Measurements from ENCODE around the gene SPDYE17.
"Not testable (repeated sequence)": the region's sequence is repeated elsewhere in the genome, so short reads cannot be mapped to it uniquely, and the experiment has no call there.

SPDYE17 gene

DNA sequence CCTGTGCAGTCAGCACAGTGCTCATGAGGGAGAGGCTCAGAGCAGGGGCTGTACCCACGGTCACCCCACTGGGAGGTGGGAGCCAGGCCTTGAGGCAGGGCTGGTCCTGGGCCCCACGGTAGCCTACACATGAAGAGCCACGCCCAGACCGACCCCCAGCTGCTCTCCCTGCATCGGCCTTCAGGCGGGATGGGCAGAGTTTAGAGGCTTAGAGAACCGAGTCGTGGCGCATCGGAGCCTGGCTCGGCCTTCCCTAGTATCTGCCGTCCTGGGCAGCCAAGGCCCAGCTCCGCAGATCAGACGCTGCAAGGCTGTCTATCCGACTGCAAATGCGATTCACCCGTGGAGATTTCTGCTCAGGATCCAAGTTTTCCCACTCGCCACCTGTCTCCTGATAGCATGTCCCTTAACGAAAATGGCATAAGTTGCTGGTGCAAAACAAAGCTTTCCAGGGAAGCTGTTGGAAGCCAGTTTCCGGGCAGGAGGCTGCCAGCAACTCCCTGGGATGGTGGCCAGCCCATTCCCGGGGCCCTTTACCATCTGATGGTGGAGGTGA lies 29.4 kb downstream of the SPDYE17 start:
- CTCF ChIA-PET; DNase-seq (ENCODE audit: low spot score); POLR2A ChIA-PET (ENCODE audit: low non-redundant PET); H3K27ac ChIP-seq: not testable (repeated sequence)

DNA sequence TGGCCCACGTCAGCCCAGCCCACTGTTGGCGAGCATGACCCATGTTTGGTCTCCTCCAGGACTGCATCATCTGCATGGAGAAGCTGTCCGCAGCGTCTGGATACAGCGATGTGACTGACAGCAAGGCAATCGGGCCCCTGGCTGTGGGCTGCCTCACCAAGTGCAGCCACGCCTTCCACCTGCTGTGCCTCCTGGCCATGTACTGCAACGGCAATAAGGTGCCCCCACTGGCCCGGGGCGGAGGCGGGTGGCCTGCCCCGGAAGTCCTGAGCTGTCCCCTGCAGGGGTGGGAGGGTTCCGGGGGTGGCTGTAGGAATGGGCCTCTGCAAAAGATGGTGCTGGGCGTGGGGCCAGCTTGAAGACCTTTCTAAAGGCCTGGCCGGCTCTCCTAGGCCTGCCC lies 30.1 kb downstream of the SPDYE17 start:
- DNase-seq (ENCODE audit: low spot score); POLR2A ChIA-PET (ENCODE audit: low non-redundant PET); CTCF ChIA-PET; H3K27ac ChIP-seq: not testable (repeated sequence)

DNA sequence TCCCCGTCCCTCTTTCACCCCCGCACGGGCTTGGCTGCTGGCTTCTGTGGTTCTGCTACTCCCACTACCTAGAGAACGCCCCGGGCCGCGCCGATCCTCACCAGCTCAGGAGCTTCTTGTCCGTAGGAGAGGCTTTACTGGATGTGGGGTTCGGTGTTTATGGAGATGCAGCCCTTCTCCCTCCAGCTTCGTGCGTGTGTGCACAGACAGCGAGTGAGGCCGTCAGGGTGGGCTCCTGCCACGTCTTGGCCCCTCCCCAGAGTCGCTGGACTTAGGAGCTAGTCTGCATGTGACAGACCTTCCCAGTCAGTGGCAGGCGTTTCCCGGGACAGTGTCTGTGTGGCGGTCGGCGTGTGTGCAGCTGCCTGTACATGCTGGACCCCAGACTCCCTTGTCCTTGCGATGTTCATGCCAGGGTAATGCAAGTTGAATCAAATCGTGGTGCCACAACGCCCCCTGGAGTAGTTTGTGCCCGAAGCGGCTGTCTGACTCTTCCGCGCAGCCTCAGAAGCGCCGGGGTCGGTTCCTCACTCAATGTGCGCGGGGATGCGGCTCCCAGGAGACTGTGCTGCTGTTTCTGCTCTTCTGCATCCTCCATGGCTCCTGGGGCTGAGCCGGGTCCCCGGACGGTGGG lies 32.6 kb downstream of the SPDYE17 start:
- DNase-seq (ENCODE audit: low spot score); POLR2A ChIA-PET (ENCODE audit: low non-redundant PET); CTCF ChIA-PET: not testable (repeated sequence)
- peak overlapping the region; percentile 43; the same call in 1 of the 2 replicates for H3K27ac ChIP-seq

DNA sequence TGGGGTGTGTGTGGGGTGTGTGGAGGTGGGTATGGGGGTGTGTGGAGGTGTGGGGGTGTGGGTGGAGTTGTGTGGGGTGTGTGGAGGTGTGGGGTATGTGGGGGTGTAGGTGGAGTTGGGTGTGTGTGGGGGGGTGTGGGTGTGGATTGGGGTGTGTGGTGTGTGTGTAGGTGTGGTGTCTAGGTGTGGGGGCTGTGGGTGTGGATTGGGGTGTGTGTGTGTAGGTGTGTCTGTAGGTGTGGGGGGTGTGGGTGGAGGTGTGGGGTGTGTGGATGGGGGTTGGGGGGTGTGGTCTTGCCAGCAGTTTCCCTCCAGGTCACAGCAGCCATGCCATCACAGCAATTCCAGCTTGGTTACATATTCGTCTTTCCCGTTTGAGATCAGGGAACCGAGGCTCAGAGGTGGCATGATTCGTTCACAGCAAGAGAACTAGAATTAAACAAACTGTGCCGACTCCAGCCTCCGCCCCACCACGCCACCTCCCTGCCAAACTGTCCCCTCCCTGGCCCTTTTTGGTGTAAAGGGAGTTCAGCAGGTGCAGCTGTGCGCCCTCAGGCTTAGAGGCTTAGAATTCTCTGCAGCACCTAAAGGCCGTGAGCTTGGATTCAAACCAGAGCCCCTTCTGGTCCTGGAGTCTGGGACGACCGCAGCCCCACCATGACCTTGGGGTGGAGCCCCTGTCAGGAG lies 33.3 kb downstream of the SPDYE17 start:
- DNase-seq (ENCODE audit: low spot score); CTCF ChIA-PET; POLR2A ChIA-PET (ENCODE audit: low non-redundant PET): not testable (repeated sequence)
- peak overlapping the region; percentile 43; the same call in 1 of the 2 replicates for H3K27ac ChIP-seq

DNA sequence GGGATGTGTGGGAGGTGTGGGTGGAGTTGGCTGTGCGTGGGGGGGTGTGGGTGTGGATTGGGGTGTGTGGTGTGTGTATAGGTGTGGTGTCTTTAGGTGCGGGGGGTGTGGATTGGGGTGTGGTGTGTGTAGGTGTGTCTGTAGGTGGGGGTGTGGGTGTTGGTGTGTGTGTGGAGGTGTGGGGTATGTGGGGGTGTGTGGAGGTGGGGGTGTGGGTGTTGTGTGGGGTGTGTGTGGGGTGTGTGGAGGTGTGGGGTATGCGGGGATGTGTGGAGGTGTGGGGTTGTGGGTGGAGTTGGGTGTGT lies 33.9 kb downstream of the SPDYE17 start:
- DNase-seq (ENCODE audit: low spot score): no peak
- CTCF ChIA-PET: no interaction called here
- TF ChIP-seq, protein P1, sequence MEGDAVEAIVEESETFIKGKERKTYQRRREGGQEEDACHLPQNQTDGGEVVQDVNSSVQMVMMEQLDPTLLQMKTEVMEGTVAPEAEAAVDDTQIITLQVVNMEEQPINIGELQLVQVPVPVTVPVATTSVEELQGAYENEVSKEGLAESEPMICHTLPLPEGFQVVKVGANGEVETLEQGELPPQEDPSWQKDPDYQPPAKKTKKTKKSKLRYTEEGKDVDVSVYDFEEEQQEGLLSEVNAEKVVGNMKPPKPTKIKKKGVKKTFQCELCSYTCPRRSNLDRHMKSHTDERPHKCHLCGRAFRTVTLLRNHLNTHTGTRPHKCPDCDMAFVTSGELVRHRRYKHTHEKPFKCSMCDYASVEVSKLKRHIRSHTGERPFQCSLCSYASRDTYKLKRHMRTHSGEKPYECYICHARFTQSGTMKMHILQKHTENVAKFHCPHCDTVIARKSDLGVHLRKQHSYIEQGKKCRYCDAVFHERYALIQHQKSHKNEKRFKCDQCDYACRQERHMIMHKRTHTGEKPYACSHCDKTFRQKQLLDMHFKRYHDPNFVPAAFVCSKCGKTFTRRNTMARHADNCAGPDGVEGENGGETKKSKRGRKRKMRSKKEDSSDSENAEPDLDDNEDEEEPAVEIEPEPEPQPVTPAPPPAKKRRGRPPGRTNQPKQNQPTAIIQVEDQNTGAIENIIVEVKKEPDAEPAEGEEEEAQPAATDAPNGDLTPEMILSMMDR (conservative IDR thresholded peaks at IDR 0.05; ENCODE audit: low read depth): no peak
- H3K27ac ChIP-seq: no peak overlapping the region
- POLR2A ChIA-PET (ENCODE audit: low non-redundant PET): no interaction called here

DNA sequence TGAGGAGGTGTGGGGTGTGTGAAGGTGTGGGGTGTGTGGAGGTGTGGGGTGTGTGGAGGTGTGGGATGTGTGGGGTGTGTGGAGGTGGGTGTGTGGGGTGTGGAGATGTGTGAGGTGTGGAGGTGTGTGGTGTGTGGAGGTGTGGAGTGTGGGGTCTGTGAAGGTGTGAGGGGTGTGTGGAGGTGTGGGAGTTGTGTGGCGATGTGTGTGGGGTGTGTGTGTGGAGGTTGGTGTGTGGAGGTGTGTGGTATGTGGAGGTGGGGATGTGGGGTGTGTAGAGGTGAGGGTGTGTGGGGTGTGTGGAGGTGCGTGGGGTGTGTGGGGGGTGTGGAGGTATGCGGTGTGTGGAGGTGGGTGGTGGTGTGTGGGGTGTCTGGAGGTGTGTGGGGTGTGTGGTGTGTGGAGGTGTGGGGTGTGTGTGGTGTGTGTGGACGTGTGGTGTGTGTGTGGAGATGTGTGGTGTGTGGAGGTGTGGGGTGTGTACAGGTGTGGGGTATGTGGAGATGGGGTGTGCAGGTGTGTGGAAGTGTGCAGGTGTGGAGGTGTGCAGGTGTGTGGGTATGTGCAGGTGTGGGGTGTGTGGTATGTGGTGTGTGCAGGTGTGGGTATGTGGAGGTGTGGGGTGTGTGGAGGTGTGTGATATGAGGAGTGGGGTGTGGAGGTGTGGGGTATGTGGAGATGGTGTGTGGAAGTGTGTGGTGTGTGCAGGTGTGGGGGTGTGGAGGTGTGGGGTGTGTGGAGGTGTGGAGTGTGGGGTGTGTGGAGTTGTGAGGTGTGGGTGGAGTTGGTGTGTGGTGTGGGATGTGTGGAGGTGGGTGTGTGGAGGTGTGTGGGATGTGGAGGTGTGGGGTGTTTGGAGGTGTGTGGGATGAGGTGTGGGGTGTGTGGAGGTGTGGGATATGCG lies 34.5 kb downstream of the SPDYE17 start:
- TF ChIP-seq, protein P1 (conservative IDR thresholded peaks at IDR 0.05; ENCODE audit: low read depth): no peak
- ChIA-PET CTCF (no interaction called here), POLR2A (ENCODE audit: low non-redundant PET) (no interaction called here)
- no peak for DNase-seq (ENCODE audit: low spot score)
- H3K27ac ChIP-seq: peak overlapping the region; percentile 25; the same call in 1 of the 2 replicates

DNA sequence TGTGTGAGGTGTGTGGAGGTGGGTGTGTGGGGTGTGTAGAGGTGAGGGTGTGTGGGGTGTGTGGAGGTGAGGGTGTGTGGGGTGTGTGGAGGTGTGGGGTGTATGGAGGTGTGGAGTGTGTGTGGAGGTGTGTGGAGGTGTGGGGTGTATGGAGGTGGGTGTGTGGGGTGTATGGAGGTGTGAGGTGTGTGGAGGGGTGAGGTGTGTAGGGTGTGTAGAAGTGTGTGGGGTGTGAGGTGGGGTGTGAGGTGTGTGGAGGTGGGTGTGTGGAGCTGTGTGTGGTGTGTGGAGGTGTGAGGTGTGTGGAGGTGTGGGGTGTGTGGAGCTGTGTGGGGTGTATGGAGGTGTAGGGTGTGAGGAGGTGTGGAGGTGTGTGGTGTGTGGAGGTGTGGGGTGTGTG lies 35.2 kb downstream of the SPDYE17 start:
- CTCF ChIA-PET: not testable (repeated sequence)

DNA sequence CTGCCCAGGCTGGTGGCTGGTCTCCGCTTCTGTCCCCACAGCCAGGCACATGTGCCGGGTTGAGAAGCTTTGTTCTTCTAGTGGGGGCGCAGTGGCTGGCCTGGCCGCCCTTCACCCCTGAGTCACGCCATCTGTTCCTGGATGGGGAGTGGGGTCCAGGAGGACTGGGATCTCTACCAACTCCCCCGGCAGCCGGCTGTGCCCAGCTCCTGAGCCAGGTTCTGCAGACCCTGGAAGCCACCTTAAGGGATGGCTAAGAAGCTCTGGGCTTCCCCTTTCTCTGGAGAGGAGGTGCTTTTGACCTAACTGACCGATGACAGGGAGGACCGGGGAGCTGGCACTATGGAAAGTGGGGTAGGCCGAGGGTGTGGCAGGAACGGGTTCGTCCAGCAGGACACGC lies 37.9 kb downstream of the SPDYE17 start:
- CTCF ChIA-PET; H3K27ac ChIP-seq; POLR2A ChIA-PET (ENCODE audit: low non-redundant PET); DNase-seq (ENCODE audit: low spot score): not testable (repeated sequence)

More for the DNA sequence above, 35.2 kb downstream of the SPDYE17 start:
- H3K27ac ChIP-seq; POLR2A ChIA-PET (ENCODE audit: low non-redundant PET); DNase-seq (ENCODE audit: low spot score): not testable (repeated sequence)

DNA sequence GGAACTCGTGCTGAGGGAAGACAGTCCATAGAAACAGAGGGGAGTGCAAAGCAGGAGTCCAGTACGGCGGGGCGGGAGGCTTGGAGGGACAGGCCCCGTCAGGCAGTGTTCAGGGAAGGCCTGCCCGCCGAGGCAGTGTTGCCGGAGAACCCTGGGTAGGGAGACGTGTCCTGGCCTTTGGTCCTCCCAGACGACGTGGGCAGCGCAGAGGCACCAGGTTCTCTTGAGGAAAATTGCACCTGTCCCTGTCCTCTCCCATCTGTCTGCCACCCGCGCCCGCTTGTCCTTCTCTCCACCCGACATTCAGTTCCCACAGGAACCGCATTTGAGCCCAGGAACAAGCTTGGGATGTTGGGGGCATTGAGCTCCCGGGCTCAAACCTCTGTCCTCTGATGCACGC lies 38.3 kb downstream of the SPDYE17 start:
- H3K27ac ChIP-seq; POLR2A ChIA-PET (ENCODE audit: low non-redundant PET); CTCF ChIA-PET; DNase-seq (ENCODE audit: low spot score): not testable (repeated sequence)

DNA sequence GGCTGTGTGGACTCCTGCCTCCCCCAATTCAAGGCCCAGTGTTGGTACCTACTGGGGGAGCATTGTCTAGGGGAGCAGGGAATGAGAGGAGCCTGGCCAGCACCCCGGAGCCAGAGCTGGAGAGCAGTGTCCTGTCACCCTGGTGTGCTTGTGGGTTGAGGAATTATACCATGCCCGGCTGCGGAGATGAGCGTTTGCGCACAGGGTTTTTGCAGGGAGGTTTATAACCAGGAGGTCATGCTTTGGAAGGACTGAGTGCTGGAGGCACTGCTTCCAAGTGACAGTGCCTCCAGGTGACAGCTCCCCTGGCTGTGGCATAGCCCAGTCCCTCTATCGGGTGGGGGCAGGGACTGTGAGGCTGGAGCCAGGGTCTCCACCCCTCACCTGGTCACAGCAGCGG lies 39.3 kb downstream of the SPDYE17 start:
- H3K27ac ChIP-seq; POLR2A ChIA-PET (ENCODE audit: low non-redundant PET); CTCF ChIA-PET; DNase-seq (ENCODE audit: low spot score): not testable (repeated sequence)

DNA sequence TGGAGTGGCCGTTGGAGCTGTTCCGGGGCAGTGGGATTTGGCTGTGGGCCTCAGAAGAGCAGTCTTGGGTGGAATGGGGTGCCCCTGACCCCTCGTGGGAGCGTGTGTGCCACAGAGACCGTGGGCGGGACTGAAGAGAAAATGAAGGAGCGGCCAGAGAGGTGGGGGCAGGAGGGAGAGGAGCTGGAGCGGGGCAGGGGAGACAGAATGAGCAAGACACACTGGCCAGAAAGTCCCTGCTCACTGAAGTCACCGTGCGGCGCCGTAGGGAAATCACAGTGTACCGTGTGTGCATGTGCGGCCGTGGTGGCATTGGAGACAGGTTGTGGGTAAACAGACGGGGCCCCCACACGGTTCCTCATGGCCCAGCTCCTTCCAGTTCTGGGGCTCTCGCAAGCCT lies 40.0 kb downstream of the SPDYE17 start:
- CTCF ChIA-PET; POLR2A ChIA-PET (ENCODE audit: low non-redundant PET); DNase-seq (ENCODE audit: low spot score); H3K27ac ChIP-seq: not testable (repeated sequence)

DNA sequence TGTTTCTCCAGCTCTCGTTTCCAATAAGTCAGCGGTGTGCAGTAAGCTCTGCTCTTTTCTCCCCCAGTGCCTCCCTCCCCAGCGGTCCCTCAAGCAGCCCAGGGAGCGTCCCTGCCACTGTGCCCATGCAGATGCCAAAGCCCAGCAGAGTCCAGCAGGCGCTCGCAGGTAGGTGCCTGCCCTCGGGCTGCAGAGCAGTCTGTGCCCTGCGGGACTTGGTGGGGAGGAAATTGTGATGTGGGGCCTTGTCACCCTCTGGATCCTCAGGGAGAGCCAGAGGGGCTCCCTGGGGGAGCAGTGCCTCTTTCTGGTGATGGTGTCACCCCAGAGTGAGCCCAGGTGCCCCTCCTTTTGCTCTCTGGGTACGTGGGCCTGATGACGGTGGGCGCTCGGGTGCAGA lies 42.0 kb downstream of the SPDYE17 start:
- DNase-seq (ENCODE audit: low spot score); H3K27ac ChIP-seq; CTCF ChIA-PET; POLR2A ChIA-PET (ENCODE audit: low non-redundant PET): not testable (repeated sequence)

DNA sequence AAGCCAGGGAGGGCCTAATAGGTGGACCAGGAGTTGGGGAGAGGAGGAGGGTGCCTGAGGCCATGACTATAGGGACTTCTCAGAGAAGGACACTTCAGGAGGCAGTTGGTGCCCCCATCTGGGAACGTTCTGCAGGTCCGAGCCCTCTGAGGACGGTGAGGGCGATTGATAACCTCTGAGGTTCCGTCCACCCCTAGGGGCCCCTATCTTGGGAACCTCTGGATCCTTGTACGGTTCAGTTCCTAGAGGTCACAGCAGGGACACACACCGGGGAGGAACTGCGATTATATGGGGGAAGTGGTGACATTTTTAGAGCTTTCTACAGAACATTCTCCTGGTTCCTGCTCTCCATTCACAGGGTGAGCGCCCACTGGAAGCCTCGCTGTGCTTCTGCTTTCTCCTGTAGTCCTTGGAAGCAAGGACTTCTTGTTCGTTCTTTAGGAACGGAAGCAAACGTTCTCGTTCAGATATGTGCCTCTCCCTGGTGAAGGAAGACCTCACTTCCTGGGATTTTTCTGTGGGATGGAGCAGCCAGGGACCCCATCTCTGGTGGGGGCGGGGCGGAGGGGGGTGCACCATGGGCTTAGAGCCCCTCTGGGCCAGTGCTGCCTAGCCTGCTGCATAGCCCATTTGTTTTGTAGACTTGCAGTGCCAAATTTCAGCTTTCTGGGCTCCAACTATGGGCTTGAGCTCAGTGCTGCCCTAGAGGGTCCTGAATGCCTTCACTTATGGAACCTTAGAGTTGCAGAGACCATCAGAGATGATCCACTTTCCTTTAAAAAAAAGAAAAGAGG lies 46.0 kb downstream of the SPDYE17 start:
- DNase-seq (ENCODE audit: low spot score); H3K27ac ChIP-seq; POLR2A ChIA-PET (ENCODE audit: low non-redundant PET); CTCF ChIA-PET: not testable (repeated sequence)

DNA sequence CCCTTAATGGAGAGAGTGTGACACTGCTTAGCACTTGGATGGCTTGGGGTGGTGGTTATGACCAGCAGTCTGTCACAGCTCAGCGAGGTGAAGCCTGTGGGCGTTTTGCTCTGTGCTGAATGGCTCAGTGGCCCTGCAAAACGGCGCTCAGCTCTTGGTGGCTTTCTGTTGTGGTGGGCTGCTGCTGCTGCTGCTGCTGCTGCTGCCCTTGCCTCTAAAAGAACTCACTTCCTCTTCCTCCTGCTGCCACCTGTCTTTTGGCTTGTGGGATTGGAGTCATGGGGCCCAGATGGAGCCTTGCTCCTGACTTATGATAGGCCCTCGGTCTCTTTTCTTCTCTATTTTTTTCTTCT lies 47.4 kb downstream of the SPDYE17 start:
- H3K27ac ChIP-seq; CTCF ChIA-PET; POLR2A ChIA-PET (ENCODE audit: low non-redundant PET); DNase-seq (ENCODE audit: low spot score): not testable (repeated sequence)

Measured in RWPE1 (cell line).